HEK293 (cell line): ENCODE results near the gene DGCR6L.
"Not testable (repeated sequence)": the region's sequence is repeated elsewhere in the genome, so short reads cannot be mapped to it uniquely, and the experiment has no call there.

ENCODE experiments used
- CTCF ChIA-PET: fragments of 350-600 bp; formaldehyde crosslinking; extraction: SDS; loops from one replicate; lab custom pipeline; 2021; ENCODE audit warnings: antibody characterized with exemption; lab: Yijun Ruan, JAX
- POLR2A ChIA-PET: fragments of 300-600 bp; formaldehyde crosslinking; extraction: SDS; loops from one replicate; lab custom pipeline; 2020; ENCODE audit warnings: antibody characterized with exemption, inconsistent platforms; lab: Yijun Ruan, JAX
- H3K27ac ChIP-seq: fragments of 200-500 bp; sonication (Bioruptor generic); 2 replicates; pipeline ENCODE4 v1.5.1; 2014; ENCODE audit warnings: low read depth, low read length, control low read depth, inconsistent platforms; ENCODE audit errors: extremely low read depth
- H3K36me3 ChIP-seq, 2 experiments: fragments of 200-500 bp in 1 of 2; sonication (Bioruptor generic) in 1 of 2; 1 replicate in 1 of 2; 2 replicates in 1 of 2; pipeline ENCODE4 v1.5.1; 2014 to 2017; ENCODE audit warnings: inconsistent platforms in 2 of 2, low read length in 2 of 2; ENCODE audit not compliant: control insufficient read depth in 2 of 2, insufficient read depth in 1 of 2
- H3K4me1 ChIP-seq: fragments of 200-500 bp; sonication (Bioruptor generic); 2 replicates; pipeline ENCODE4 v1.5.1; 2014; ENCODE audit warnings: mild to moderate bottlenecking, low read length, inconsistent platforms; ENCODE audit not compliant: control insufficient read depth, insufficient read depth
- H3K4me3 ChIP-seq: 2 replicates; pipeline ENCODE4 v1.5.1; 2011; ENCODE audit warnings: low read depth, mild to moderate bottlenecking, control low read depth, low read length, moderate library complexity
- H3K9me3 ChIP-seq: fragments of 200-500 bp; sonication (Bioruptor generic); 2 replicates; pipeline ENCODE4 v1.5.1; 2014; ENCODE audit warnings: low read depth, low read length, inconsistent platforms; ENCODE audit not compliant: control insufficient read depth, insufficient read depth
- GLI2 ChIP-seq: fragments of 450-650 bp; formaldehyde crosslinking; IDR thresholded peaks from 2 replicates; pipeline ENCODE4; 2017; ENCODE audit warnings: missing biosample characterization, missing genetic modification characterization, low read depth, borderline replicate concordance
- GLI4 ChIP-seq: fragments of 450-650 bp; formaldehyde crosslinking; IDR thresholded peaks from 2 replicates; pipeline ENCODE4 v1.5.1; 2016; ENCODE audit warnings: missing biosample characterization, missing genetic modification characterization
- HOXA7 ChIP-seq: sonication (generic); formaldehyde crosslinking; IDR thresholded peaks from 2 replicates; pipeline ENCODE4 v1.8.1; 2022; ENCODE audit warnings: missing genetic modification reagents, borderline replicate concordance
- KLF17 ChIP-seq: fragments of 450-650 bp; formaldehyde crosslinking; IDR thresholded peaks from 2 replicates; pipeline ENCODE4 v1.5.1; 2016; ENCODE audit warnings: missing biosample characterization, missing genetic modification characterization
- KLF8 ChIP-seq: fragments of 450-650 bp; formaldehyde crosslinking; IDR thresholded peaks from 2 replicates; pipeline ENCODE4 v1.5.1; 2016; ENCODE audit warnings: missing biosample characterization, missing genetic modification characterization
- MEIS1 ChIP-seq: sonication (generic); formaldehyde crosslinking; IDR thresholded peaks from 2 replicates; pipeline ENCODE4 v1.8.1; 2022; ENCODE audit warnings: missing genetic modification reagents, mild to moderate bottlenecking, borderline replicate concordance
- PRDM1 ChIP-seq: fragments of 450-650 bp; formaldehyde crosslinking; IDR thresholded peaks from 2 replicates; pipeline ENCODE4; 2016; ENCODE audit warnings: missing biosample characterization, missing genetic modification characterization
- YY2 ChIP-seq: fragments of 450-650 bp; formaldehyde crosslinking; IDR thresholded peaks from 2 replicates; pipeline ENCODE4 v1.5.1; 2016; ENCODE audit warnings: missing biosample characterization, missing genetic modification characterization
- ZBTB48 ChIP-seq: fragments of 450-650 bp; formaldehyde crosslinking; IDR thresholded peaks from 2 replicates; pipeline ENCODE4 v1.5.1; 2016; ENCODE audit warnings: missing biosample characterization, missing genetic modification characterization
- ZBTB7A ChIP-seq: fragments of 450-650 bp; formaldehyde crosslinking; IDR thresholded peaks from 2 replicates; pipeline ENCODE4 v1.5.1; 2016; ENCODE audit warnings: low read depth, missing biosample characterization, missing genetic modification characterization
- ZNF10 ChIP-seq: fragments of 450-650 bp; formaldehyde crosslinking; IDR thresholded peaks from 2 replicates; pipeline ENCODE4 v1.5.1; 2017; ENCODE audit warnings: missing biosample characterization, missing genetic modification characterization
- ZNF133 ChIP-seq: fragments of 450-650 bp; formaldehyde crosslinking; IDR thresholded peaks from 2 replicates; pipeline ENCODE4 v1.5.1; 2016; ENCODE audit warnings: missing biosample characterization, missing genetic modification characterization
- ZNF138 ChIP-seq: fragments of 450-650 bp; formaldehyde crosslinking; IDR thresholded peaks from 2 replicates; pipeline ENCODE4 v1.5.1; 2016; ENCODE audit warnings: missing biosample characterization, missing genetic modification characterization, borderline replicate concordance
- ZNF169 ChIP-seq: fragments of 450-650 bp; formaldehyde crosslinking; IDR thresholded peaks from 2 replicates; pipeline ENCODE4 v1.5.1; 2016; ENCODE audit warnings: missing biosample characterization, missing genetic modification characterization
- ZNF19 ChIP-seq: fragments of 450-650 bp; formaldehyde crosslinking; IDR thresholded peaks from 2 replicates; pipeline ENCODE4; 2016; ENCODE audit warnings: missing biosample characterization, missing genetic modification characterization, low read depth
- ZNF239 ChIP-seq: fragments of 450-650 bp; formaldehyde crosslinking; IDR thresholded peaks from 2 replicates; pipeline ENCODE4 v1.5.1; 2016; ENCODE audit warnings: missing biosample characterization, missing genetic modification characterization
- ZNF248 ChIP-seq: fragments of 450-650 bp; formaldehyde crosslinking; IDR thresholded peaks from 2 replicates; pipeline ENCODE4 v1.5.1; 2017; ENCODE audit warnings: missing biosample characterization, missing genetic modification characterization
- ZNF544 ChIP-seq: fragments of 450-650 bp; formaldehyde crosslinking; IDR thresholded peaks from 2 replicates; pipeline ENCODE4 v1.5.0; 2017; ENCODE audit warnings: missing biosample characterization, missing genetic modification characterization
- ZNF580 ChIP-seq: fragments of 450-650 bp; formaldehyde crosslinking; IDR thresholded peaks from 2 replicates; pipeline ENCODE4 v1.5.1; 2016; ENCODE audit warnings: missing biosample characterization, missing genetic modification characterization
- ZNF624 ChIP-seq: fragments of 450-650 bp; formaldehyde crosslinking; IDR thresholded peaks from 2 replicates; pipeline ENCODE4 v1.5.1; 2017; ENCODE audit warnings: missing biosample characterization, missing genetic modification characterization
- ZNF664 ChIP-seq: fragments of 450-650 bp; formaldehyde crosslinking; IDR thresholded peaks from 2 replicates; pipeline ENCODE4 v1.5.1; 2016; ENCODE audit warnings: missing biosample characterization, missing genetic modification characterization
- ZNF843 ChIP-seq: fragments of 450-650 bp; formaldehyde crosslinking; IDR thresholded peaks from 2 replicates; pipeline ENCODE4 v1.5.1; 2016; ENCODE audit warnings: missing biosample characterization, missing genetic modification characterization
- TF ChIP-seq, protein P1 (sequence below): fragments of 450-650 bp; formaldehyde crosslinking; IDR thresholded peaks from 2 replicates; pipeline ENCODE4 v1.5.1; 2016; ENCODE audit warnings: missing biosample characterization, missing genetic modification characterization, borderline replicate concordance

DGCR6L gene

DNA sequence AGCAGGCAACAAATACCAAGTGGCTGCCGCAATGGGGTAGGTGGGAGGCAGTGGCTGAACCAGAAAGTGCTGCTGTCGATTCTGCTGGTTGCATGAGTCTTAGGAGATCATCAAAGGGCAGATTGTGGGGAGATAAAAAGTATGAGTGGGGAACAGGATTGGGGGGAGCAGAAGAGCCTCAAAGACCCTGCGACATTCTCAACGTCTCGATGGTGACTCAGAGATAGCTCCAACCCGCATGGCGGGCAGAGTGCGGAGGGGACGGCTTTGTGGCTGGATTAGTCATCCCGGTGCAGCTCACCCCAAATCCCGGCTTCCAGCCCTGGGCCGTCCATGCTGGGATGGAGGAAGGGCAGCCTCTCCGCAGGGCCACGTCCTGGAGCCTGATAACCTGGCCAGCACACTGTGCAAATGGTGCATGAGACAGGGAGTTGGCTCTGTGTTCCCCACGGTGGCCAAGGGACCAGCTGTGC, 40.2 kb downstream of the DGCR6L start (continued):
- no peak for TF ChIP-seq MEIS1 (CRISPR knock-in tag)
- no peak for TF ChIP-seq ZNF10
- TF ChIP-seq GLI2 = no peak
- TF ChIP-seq ZNF169 (tag by site-specific recombination) = no peak
- TF ChIP-seq ZNF544 (tag by site-specific recombination) = no peak
- TF ChIP-seq ZNF138 (tag by site-specific recombination) = no peak
- TF ChIP-seq ZBTB7A (tag by site-specific recombination) = no peak
- no peak for TF ChIP-seq ZNF843 (tag by site-specific recombination)
- TF ChIP-seq ZNF580 (tag by site-specific recombination) = no peak
- no peak for TF ChIP-seq PRDM1 (tag by site-specific recombination)
- TF ChIP-seq ZNF239 = no peak
- TF ChIP-seq KLF17 (tag by site-specific recombination) = no peak
- TF ChIP-seq HOXA7 (CRISPR knock-in tag) = no peak
- no peak for TF ChIP-seq GLI4
- TF ChIP-seq, all 188 proteins: peak for 0

DNA sequence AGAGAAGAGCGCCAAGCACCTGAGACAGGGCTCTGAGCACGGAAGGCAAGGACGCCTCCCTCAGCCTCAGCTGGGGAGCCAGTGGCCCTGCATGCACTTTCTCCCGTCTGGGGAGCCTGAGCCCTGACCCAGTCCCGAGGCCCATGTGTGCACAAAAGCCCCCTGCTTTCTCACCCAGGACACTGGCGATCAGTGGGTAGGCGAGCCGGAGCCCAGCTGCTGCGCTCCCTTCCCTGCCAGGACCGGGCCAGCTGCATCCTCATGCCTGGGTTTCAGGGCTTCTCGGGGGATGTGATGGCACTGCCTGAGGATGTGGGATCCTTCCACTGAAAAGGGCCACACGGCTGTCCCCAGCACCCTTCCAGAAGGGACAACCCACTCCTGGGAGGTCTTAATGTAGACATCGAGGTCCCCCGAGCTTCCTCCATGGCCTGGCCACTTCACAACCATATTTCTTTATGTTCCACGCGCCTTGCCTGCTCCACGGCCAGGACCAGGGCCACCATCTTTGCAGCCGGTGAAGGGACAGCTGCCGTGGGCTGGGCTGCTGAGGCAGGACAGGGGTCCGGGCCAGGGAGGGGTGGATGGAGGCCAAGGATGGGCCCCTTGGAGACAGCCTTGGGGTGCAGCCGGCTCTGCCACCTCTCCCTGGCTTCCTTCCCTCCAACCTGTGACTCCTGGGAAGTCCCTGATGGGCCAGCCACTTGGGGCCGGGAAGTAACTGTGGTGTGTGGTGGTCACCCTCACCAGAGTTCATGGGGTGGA, 41.0 kb downstream of the DGCR6L start:
- H3K9me3 ChIP-seq, CTCF ChIA-PET, POLR2A ChIA-PET, H3K36me3 ChIP-seq, H3K27ac ChIP-seq, H3K4me1 ChIP-seq, H3K4me3 ChIP-seq: not testable (repeated sequence)

GRCh38 chr22:20277936-20278635, 41.8 kb downstream of the DGCR6L start:
- CTCF ChIA-PET, H3K36me3 ChIP-seq: not testable (repeated sequence)

GRCh38 chr22:20276468-20276867, 43.4 kb downstream of the DGCR6L start:
- Histone ChIP-seq H3K9me3 (no peaks in the 10 kb centered on the region), H3K4me1 (no peaks in the 10 kb centered on the region), H3K27ac (no peak overlapping the region), H3K36me3 (no peaks in the 10 kb centered on the region), H3K4me3 (no peak overlapping the region)
- CTCF ChIA-PET = interaction anchor here (1.3 to 2.2 kb wide), 3 partner anchors 9 to 119 kb away, joined by 3 to 5 read pairs (median 4); no protein-coding TSS in a partner anchor
- POLR2A ChIA-PET = no interaction called here
- no peak for TF ChIP-seq KLF8 (tag by site-specific recombination)
- TF ChIP-seq ZNF544 (tag by site-specific recombination) = no peak
- no peak for TF ChIP-seq ZNF19
- TF ChIP-seq GLI2 = no peak
- no peak for TF ChIP-seq ZNF133 (tag by site-specific recombination)
- TF ChIP-seq ZNF843 (tag by site-specific recombination) = no peak
- no peak for TF ChIP-seq ZNF624
- TF ChIP-seq, protein P1, sequence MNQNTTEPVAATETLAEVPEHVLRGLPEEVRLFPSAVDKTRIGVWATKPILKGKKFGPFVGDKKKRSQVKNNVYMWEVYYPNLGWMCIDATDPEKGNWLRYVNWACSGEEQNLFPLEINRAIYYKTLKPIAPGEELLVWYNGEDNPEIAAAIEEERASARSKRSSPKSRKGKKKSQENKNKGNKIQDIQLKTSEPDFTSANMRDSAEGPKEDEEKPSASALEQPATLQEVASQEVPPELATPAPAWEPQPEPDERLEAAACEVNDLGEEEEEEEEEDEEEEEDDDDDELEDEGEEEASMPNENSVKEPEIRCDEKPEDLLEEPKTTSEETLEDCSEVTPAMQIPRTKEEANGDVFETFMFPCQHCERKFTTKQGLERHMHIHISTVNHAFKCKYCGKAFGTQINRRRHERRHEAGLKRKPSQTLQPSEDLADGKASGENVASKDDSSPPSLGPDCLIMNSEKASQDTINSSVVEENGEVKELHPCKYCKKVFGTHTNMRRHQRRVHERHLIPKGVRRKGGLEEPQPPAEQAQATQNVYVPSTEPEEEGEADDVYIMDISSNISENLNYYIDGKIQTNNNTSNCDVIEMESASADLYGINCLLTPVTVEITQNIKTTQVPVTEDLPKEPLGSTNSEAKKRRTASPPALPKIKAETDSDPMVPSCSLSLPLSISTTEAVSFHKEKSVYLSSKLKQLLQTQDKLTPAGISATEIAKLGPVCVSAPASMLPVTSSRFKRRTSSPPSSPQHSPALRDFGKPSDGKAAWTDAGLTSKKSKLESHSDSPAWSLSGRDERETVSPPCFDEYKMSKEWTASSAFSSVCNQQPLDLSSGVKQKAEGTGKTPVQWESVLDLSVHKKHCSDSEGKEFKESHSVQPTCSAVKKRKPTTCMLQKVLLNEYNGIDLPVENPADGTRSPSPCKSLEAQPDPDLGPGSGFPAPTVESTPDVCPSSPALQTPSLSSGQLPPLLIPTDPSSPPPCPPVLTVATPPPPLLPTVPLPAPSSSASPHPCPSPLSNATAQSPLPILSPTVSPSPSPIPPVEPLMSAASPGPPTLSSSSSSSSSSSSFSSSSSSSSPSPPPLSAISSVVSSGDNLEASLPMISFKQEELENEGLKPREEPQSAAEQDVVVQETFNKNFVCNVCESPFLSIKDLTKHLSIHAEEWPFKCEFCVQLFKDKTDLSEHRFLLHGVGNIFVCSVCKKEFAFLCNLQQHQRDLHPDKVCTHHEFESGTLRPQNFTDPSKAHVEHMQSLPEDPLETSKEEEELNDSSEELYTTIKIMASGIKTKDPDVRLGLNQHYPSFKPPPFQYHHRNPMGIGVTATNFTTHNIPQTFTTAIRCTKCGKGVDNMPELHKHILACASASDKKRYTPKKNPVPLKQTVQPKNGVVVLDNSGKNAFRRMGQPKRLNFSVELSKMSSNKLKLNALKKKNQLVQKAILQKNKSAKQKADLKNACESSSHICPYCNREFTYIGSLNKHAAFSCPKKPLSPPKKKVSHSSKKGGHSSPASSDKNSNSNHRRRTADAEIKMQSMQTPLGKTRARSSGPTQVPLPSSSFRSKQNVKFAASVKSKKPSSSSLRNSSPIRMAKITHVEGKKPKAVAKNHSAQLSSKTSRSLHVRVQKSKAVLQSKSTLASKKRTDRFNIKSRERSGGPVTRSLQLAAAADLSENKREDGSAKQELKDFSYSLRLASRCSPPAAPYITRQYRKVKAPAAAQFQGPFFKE (tag by site-specific recombination) = no peak
- TF ChIP-seq YY2 (tag by site-specific recombination) = no peak
- no peak for TF ChIP-seq ZBTB48 (tag by site-specific recombination)
- no peak for TF ChIP-seq ZNF248 (tag by site-specific recombination)
- TF ChIP-seq ZNF664 (tag by site-specific recombination) = no peak

More at GRCh38 chr22:20277936-20278635, 41.8 kb downstream of the DGCR6L start:
- H3K4me3 ChIP-seq, POLR2A ChIA-PET, H3K4me1 ChIP-seq, H3K27ac ChIP-seq, H3K9me3 ChIP-seq: not testable (repeated sequence)
